Measurements from ENCODE around the gene CHST8. TPM values are rescaled to one million over a fixed set of nuclear protein-coding genes. Genes with fewer than 3 reads are reported as not detected.
"Not testable (repeated sequence)": the region's sequence is repeated elsewhere in the genome, so short reads cannot be mapped to it uniquely, and the experiment has no call there.

The CHST8 gene
- total RNA-seq, 2 donors from 2014 or later, result not detected

GRCh38 chr19:33819078-33819477, 197.3 kb downstream of the CHST8 start:
- peak overlapping the region; percentile 77 to 79 for H3K4me3 Mint-ChIP-seq
- H3K9me3 Mint-ChIP-seq; H3K27ac Mint-ChIP-seq; DNase-seq; H3K36me3 Mint-ChIP-seq (ENCODE audit: insufficient read depth in 2 of 2); ATAC-seq (replicated peaks in 1 of 2); H3K27me3 Mint-ChIP-seq (ENCODE audit: low read depth): not testable (repeated sequence)
- H3K4me1 Mint-ChIP-seq (ENCODE audit: low read depth), result peaks cover 17% of the 10 kb centered on the region

- no peak for ATAC-seq (replicated peaks in 1 of 2)
- DNase-seq, result no peak
- peaks cover 10% of the 10 kb centered on the region for H3K27me3 Mint-ChIP-seq (ENCODE audit: low read depth)
- peaks cover 17% of the 10 kb centered on the region for H3K4me1 Mint-ChIP-seq (ENCODE audit: low read depth)
- H3K4me3 Mint-ChIP-seq, result peak overlapping the region; percentile 77 to 79
- H3K27ac Mint-ChIP-seq, result no peak overlapping the region
- H3K36me3 Mint-ChIP-seq (ENCODE audit: insufficient read depth in 2 of 2), result no peaks in the 10 kb centered on the region
- H3K9me3 Mint-ChIP-seq, result no peaks in the 10 kb centered on the region
Observed at GRCh38 chr19:33819506-33819879, 197.7 kb downstream of the CHST8 start.

GRCh38 chr19:33819880-33820781, 198.4 kb downstream of the CHST8 start:
- Mint-ChIP-seq H3K36me3 (ENCODE audit: insufficient read depth in 2 of 2) (no peaks in the 10 kb centered on the region), H3K4me3 (peak overlapping the region; percentile 77 to 86), H3K9me3 (no peaks in the 10 kb centered on the region), H3K4me1 (ENCODE audit: low read depth) (peaks cover 17% of the 10 kb centered on the region), H3K27me3 (ENCODE audit: low read depth) (peaks cover 10% of the 10 kb centered on the region), H3K27ac (no peak overlapping the region)
- peak; percentile 74 to 80 for DNase-seq
- peak; percentile 87 to 89 for ATAC-seq (replicated peaks in 1 of 2)

GRCh38 chr19:33821871-33822270, 200.1 kb downstream of the CHST8 start:
- Mint-ChIP-seq H3K36me3 (ENCODE audit: insufficient read depth in 2 of 2) (no peaks in the 10 kb centered on the region), H3K4me3 (no peak overlapping the region), H3K9me3 (no peaks in the 10 kb centered on the region), H3K27ac (peak overlapping the region; percentile 28), H3K4me1 (ENCODE audit: low read depth) (peaks cover 17% of the 10 kb centered on the region), H3K27me3 (ENCODE audit: low read depth) (peaks cover 10% of the 10 kb centered on the region)
- no peak for DNase-seq
- ATAC-seq (replicated peaks in 1 of 2), result no peak

Other genes starting within 250 kb of the CHST8 start
- gene CEBPG, start 248.2 kb upstream of the CHST8 start, total RNA-seq, result 10 to 100 TPM; 50.8 to 52.1 TPM
- 10 to 100 TPM; 19.8 to 21.1 TPM for gene PEPD, start 100.2 kb upstream of the CHST8 start, total RNA-seq
- 1 to 10 TPM; 7.3 to 8.2 TPM for gene KCTD15, start 174.9 kb downstream of the CHST8 start, total RNA-seq